HEK293 (cell line): ENCODE results near the gene EBI3.
"Not testable (repeated sequence)": the region's sequence is repeated elsewhere in the genome, so short reads cannot be mapped to it uniquely, and the experiment has no call there.

Experiments used
- CTCF ChIA-PET: fragments of 350-600 bp; formaldehyde crosslinking; extraction: SDS; loops from one replicate; lab custom pipeline; 2021; ENCODE audit warnings: antibody characterized with exemption; lab: Yijun Ruan, JAX
- POLR2A ChIA-PET: fragments of 300-600 bp; formaldehyde crosslinking; extraction: SDS; loops from one replicate; lab custom pipeline; 2020; ENCODE audit warnings: antibody characterized with exemption, inconsistent platforms; lab: Yijun Ruan, JAX
- H3K27ac ChIP-seq: fragments of 200-500 bp; sonication (Bioruptor generic); 2 replicates; pipeline ENCODE4 v1.5.1; 2014; ENCODE audit warnings: low read depth, low read length, control low read depth, inconsistent platforms; ENCODE audit errors: extremely low read depth
- H3K36me3 ChIP-seq, 2 experiments: fragments of 200-500 bp in 1 of 2; sonication (Bioruptor generic) in 1 of 2; 1 replicate in 1 of 2; 2 replicates in 1 of 2; pipeline ENCODE4 v1.5.1; 2014 to 2017; ENCODE audit warnings: inconsistent platforms in 2 of 2, low read length in 2 of 2; ENCODE audit not compliant: control insufficient read depth in 2 of 2, insufficient read depth in 1 of 2
- H3K4me1 ChIP-seq: fragments of 200-500 bp; sonication (Bioruptor generic); 2 replicates; pipeline ENCODE4 v1.5.1; 2014; ENCODE audit warnings: mild to moderate bottlenecking, low read length, inconsistent platforms; ENCODE audit not compliant: control insufficient read depth, insufficient read depth
- H3K4me3 ChIP-seq: 2 replicates; pipeline ENCODE4 v1.5.1; 2011; ENCODE audit warnings: low read depth, mild to moderate bottlenecking, control low read depth, low read length, moderate library complexity
- H3K9me3 ChIP-seq: fragments of 200-500 bp; sonication (Bioruptor generic); 2 replicates; pipeline ENCODE4 v1.5.1; 2014; ENCODE audit warnings: low read depth, low read length, inconsistent platforms; ENCODE audit not compliant: control insufficient read depth, insufficient read depth
- SETDB1 ChIP-seq: IDR thresholded peaks from one replicate; pipeline ENCODE4 v1.6.1; 2017; ENCODE audit warnings: mild to moderate bottlenecking, low read length, moderate library complexity, mixed read lengths; ENCODE audit not compliant: insufficient read length
- TRIM28 ChIP-seq: IDR thresholded peaks from 2 replicates; pipeline ENCODE4 v1.6.1; 2011; ENCODE audit warnings: low read length, control low read depth, borderline replicate concordance
- ZNF121 ChIP-seq: fragments of 450-650 bp; formaldehyde crosslinking; IDR thresholded peaks from 2 replicates; pipeline ENCODE4 v1.5.1; 2016; ENCODE audit warnings: missing biosample characterization, missing genetic modification characterization
- ZNF133 ChIP-seq: fragments of 450-650 bp; formaldehyde crosslinking; IDR thresholded peaks from 2 replicates; pipeline ENCODE4 v1.5.1; 2016; ENCODE audit warnings: missing biosample characterization, missing genetic modification characterization
- ZNF2 ChIP-seq: fragments of 450-650 bp; formaldehyde crosslinking; IDR thresholded peaks from 2 replicates; pipeline ENCODE4 v1.5.1; 2016; ENCODE audit warnings: missing biosample characterization, missing genetic modification characterization
- ZNF266 ChIP-seq: fragments of 450-650 bp; formaldehyde crosslinking; IDR thresholded peaks from 2 replicates; pipeline ENCODE4 v1.5.1; 2016; ENCODE audit warnings: missing biosample characterization, missing genetic modification characterization, low read depth
- ZNF354C ChIP-seq: fragments of 450-650 bp; formaldehyde crosslinking; IDR thresholded peaks from 2 replicates; pipeline ENCODE4 v1.5.1; 2016; ENCODE audit warnings: missing biosample characterization, missing genetic modification characterization, low read depth, borderline replicate concordance
- ZNF394 ChIP-seq: fragments of 450-650 bp; formaldehyde crosslinking; IDR thresholded peaks from 2 replicates; pipeline ENCODE4 v1.5.1; 2016; ENCODE audit warnings: missing biosample characterization, missing genetic modification characterization, mild to moderate bottlenecking, moderate library complexity, borderline replicate concordance
- ZNF777 ChIP-seq: fragments of 450-650 bp; formaldehyde crosslinking; IDR thresholded peaks from 2 replicates; pipeline ENCODE4 v1.5.1; 2017; ENCODE audit warnings: missing biosample characterization, missing genetic modification characterization, borderline replicate concordance
- ZNF792 ChIP-seq: fragments of 450-650 bp; formaldehyde crosslinking; IDR thresholded peaks from 2 replicates; pipeline ENCODE4 v1.5.1; 2016; ENCODE audit warnings: missing biosample characterization, missing genetic modification characterization
- ZSCAN5A ChIP-seq: fragments of 450-650 bp; formaldehyde crosslinking; IDR thresholded peaks from 2 replicates; pipeline ENCODE4 v1.5.1; 2016; ENCODE audit warnings: missing biosample characterization, missing genetic modification characterization

Gene EBI3

GRCh38 chr19:4234862-4235201, 5.5 kb downstream of the EBI3 start:
- H3K27ac ChIP-seq = no peak overlapping the region
- no peak overlapping the region for H3K4me3 ChIP-seq
- H3K4me1 ChIP-seq = no peaks in the 10 kb centered on the region
- ChIA-PET CTCF (interaction anchor here (0.6 to 3.2 kb wide), 5 partner anchors 12 to 186 kb away, joined by 3 to 13 read pairs (median 4); partner anchors contain the start of gene YJU2), POLR2A (no interaction called here)
- H3K9me3 ChIP-seq = no peaks in the 10 kb centered on the region
- H3K36me3 ChIP-seq = no peaks in the 10 kb centered on the region
- TF ChIP-seq ZNF394 (tag by site-specific recombination) = peak; percentile 17; the same call in 1 of the 2 replicates
- no peak for TF ChIP-seq ZNF777 (tag by site-specific recombination)
- TF ChIP-seq, all 188 proteins: peak for 1

- H3K27ac ChIP-seq, H3K9me3 ChIP-seq, H3K36me3 ChIP-seq, H3K4me1 ChIP-seq, H3K4me3 ChIP-seq, POLR2A ChIA-PET: not testable (repeated sequence)
- TF ChIP-seq ZNF121 (tag by site-specific recombination) = 0 out of 2 replicates have a peak, but pooled peaks have one; percentile 8
- CTCF ChIA-PET = interaction anchor here (0.8 to 2.2 kb wide), 3 partner anchors 15 to 115 kb away, joined by 3 to 12 read pairs (median 5); no protein-coding TSS in a partner anchor
Measured at GRCh38 chr19:4237510-4237909, 8.2 kb downstream of the EBI3 start.

GRCh38 chr19:4238831-4239230, 9.5 kb downstream of the EBI3 start:
- Histone ChIP-seq H3K9me3 (no peaks in the 10 kb centered on the region), H3K4me1 (no peaks in the 10 kb centered on the region), H3K27ac (no peak overlapping the region), H3K4me3 (no peak overlapping the region), H3K36me3 (no peaks in the 10 kb centered on the region)
- no peak for TF ChIP-seq ZNF792
- no peak for TF ChIP-seq ZNF266
- ChIA-PET POLR2A (no interaction called here), CTCF (interaction anchor here (0.6 kb wide), 2 partner anchors 13 kb away, joined by 3 read pairs; no protein-coding TSS in a partner anchor)

GRCh38 chr19:4241824-4242430, 12.6 kb downstream of the EBI3 start:
- Histone ChIP-seq H3K36me3 (no peaks in the 10 kb centered on the region), H3K4me3 (no peak overlapping the region), H3K4me1 (no peaks in the 10 kb centered on the region), H3K27ac (no peak overlapping the region), H3K9me3 (no peaks in the 10 kb centered on the region)
- TF ChIP-seq ZNF2 (tag by site-specific recombination) = no peak
- no peak for TF ChIP-seq ZNF133 (tag by site-specific recombination)
- no peak for TF ChIP-seq ZNF354C
- TF ChIP-seq SETDB1 = peak; percentile 95
- TF ChIP-seq TRIM28 = peak; percentile 72; the same call in 1 of the 2 replicates
- no peak for TF ChIP-seq ZSCAN5A
- ChIA-PET CTCF (interaction anchor here (0.7 to 1.4 kb wide), 2 partner anchors 9 to 102 kb away, joined by 3 to 6 read pairs; no protein-coding TSS in a partner anchor), POLR2A (interaction anchor here (0.7 kb wide), 1 partner anchor 422 kb away, joined by 5 read pairs; no protein-coding TSS in a partner anchor)

- H3K9me3 ChIP-seq, POLR2A ChIA-PET, H3K4me3 ChIP-seq, H3K27ac ChIP-seq, H3K4me1 ChIP-seq, CTCF ChIA-PET: not testable (repeated sequence)
- H3K36me3 ChIP-seq = peaks cover 0 to 22% of the 10 kb centered on the region in 2 experiments; a peak in 2 of 3 replicates
Measured at GRCh38 chr19:4245938-4246337, 16.6 kb downstream of the EBI3 start.
